GDM1 (cell line): ENCODE data around the gene FNDC10.
"Not testable (repeated sequence)": the region's sequence is repeated elsewhere in the genome, so short reads cannot be mapped to it uniquely, and the experiment has no call there.

Source experiments
- DNase-seq: peaks from one replicate; lab custom pipeline; 2025; lab: John Stamatoyannopoulos, UW

FNDC10 gene

GRCh38 chr1:1567152-1567875 lies 32.6 kb downstream of the FNDC10 start:
- no peak for DNase-seq

GRCh38 chr1:1565340-1565739 lies 34.6 kb downstream of the FNDC10 start:
- DNase-seq, result no peak

- DNase-seq, result no peak
Measured at GRCh38 chr1:1564268-1564667, 35.7 kb downstream of the FNDC10 start.

- DNase-seq, result no peak
Measured at GRCh38 chr1:1563688-1564087, 36.2 kb downstream of the FNDC10 start.

GRCh38 chr1:1562556-1563195 lies 37.3 kb downstream of the FNDC10 start:
- no peak for DNase-seq

- no peak for DNase-seq
Measured at GRCh38 chr1:1561801-1562470, 38.0 kb downstream of the FNDC10 start.

GRCh38 chr1:1560178-1560577 lies 39.8 kb downstream of the FNDC10 start:
- DNase-seq, result no peak

GRCh38 chr1:1559066-1559465 lies 40.9 kb downstream of the FNDC10 start:
- DNase-seq, result no peak

- DNase-seq, result no peak
Measured at GRCh38 chr1:1558591-1558990, 41.3 kb downstream of the FNDC10 start.

GRCh38 chr1:1557688-1558087 lies 42.2 kb downstream of the FNDC10 start:
- not testable (repeated sequence) for DNase-seq

- not testable (repeated sequence) for DNase-seq
Measured at GRCh38 chr1:1556961-1557360, 43.0 kb downstream of the FNDC10 start.

- DNase-seq, result no peak
Measured at GRCh38 chr1:1556505-1556904, 43.4 kb downstream of the FNDC10 start.

- no peak for DNase-seq
Measured at GRCh38 chr1:1554926-1555915, 44.7 kb downstream of the FNDC10 start.

- DNase-seq, result no peak
Measured at GRCh38 chr1:1554550-1554925, 45.4 kb downstream of the FNDC10 start.

- no peak for DNase-seq
Measured at GRCh38 chr1:1553821-1554494, 46.0 kb downstream of the FNDC10 start.

- DNase-seq, result no peak
Measured at GRCh38 chr1:1552263-1552639, 47.7 kb downstream of the FNDC10 start.

- DNase-seq, result no peak
Measured at GRCh38 chr1:1551524-1552262, 48.2 kb downstream of the FNDC10 start.

- DNase-seq, result no peak
Measured at GRCh38 chr1:1550591-1551432, 49.1 kb downstream of the FNDC10 start.

GRCh38 chr1:1550087-1550486 lies 49.8 kb downstream of the FNDC10 start:
- no peak for DNase-seq

- no peak for DNase-seq
Measured at GRCh38 chr1:1548591-1548990, 51.3 kb downstream of the FNDC10 start.
